Thyroid gland (tissue), 4 donors: Measurements from ENCODE around the gene ZNF143.
A peak's percentile ranks its signal among the peaks of the same experiment; 100 is the strongest.

Source experiments
- POLR2A ChIP-seq, 2 donors: fragments of 450-650 bp; IDR thresholded peaks; one replicate each; pipeline ENCODE4 v1.6.1; 2017; ENCODE audit warnings: antibody characterized with exemption in 2 of 2, mild to moderate bottlenecking in 2 of 2, moderate library complexity in 1 of 2
- TF ChIP-seq, protein P1 (sequence below), 6 experiments: fragments of 200-600 bp in 3 of 6; fragments of 450-650 bp in 3 of 6; sonication (generic) in 3 of 6; IDR thresholded peaks; one replicate each; pipeline ENCODE4 v1.5.1; 2016 to 2019; ENCODE audit warnings: antibody characterized with exemption in 6 of 6, mild to moderate bottlenecking in 2 of 6, inconsistent platforms in 1 of 6, moderate library complexity in 1 of 6

- TF ChIP-seq, protein P1, sequence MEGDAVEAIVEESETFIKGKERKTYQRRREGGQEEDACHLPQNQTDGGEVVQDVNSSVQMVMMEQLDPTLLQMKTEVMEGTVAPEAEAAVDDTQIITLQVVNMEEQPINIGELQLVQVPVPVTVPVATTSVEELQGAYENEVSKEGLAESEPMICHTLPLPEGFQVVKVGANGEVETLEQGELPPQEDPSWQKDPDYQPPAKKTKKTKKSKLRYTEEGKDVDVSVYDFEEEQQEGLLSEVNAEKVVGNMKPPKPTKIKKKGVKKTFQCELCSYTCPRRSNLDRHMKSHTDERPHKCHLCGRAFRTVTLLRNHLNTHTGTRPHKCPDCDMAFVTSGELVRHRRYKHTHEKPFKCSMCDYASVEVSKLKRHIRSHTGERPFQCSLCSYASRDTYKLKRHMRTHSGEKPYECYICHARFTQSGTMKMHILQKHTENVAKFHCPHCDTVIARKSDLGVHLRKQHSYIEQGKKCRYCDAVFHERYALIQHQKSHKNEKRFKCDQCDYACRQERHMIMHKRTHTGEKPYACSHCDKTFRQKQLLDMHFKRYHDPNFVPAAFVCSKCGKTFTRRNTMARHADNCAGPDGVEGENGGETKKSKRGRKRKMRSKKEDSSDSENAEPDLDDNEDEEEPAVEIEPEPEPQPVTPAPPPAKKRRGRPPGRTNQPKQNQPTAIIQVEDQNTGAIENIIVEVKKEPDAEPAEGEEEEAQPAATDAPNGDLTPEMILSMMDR (IDR thresholded peaks at IDR 0.05) = no peak
- TF ChIP-seq POLR2A (IDR thresholded peaks at IDR 0.05) = peak in 1 of 2 donors; percentile 29
Measured at GRCh38 chr11:9565822-9566560, 105.2 kb downstream of the ZNF143 start.
